ENCODE results near the gene TAF10.

TAF10 gene

DNA sequence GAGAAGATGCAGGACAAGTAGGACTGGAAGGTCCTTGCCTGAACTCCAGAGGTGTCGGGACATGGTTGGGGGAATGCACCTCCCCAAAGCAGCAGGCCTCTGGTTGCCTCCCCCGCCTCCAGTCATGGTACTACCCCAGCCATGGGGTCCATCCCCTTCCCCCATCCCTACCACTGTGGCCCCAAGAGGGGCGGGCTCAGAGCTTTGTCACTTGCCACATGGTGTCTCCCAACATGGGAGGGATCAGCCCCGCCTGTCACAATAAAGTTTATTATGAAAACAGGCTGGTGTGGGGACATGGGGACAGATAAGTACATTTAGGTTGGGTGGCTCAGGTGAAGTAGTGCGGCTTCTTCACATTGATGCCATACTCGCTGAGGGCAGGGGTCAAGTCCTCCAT, 1.4 kb downstream of the TAF10 start:
- in situ Hi-C loops (cut with MboI; ENCODE audit: low sequenced_read_pairs): loop anchor here (10.0 kb wide), 1 partner anchor 64 kb away; no protein-coding TSS in a partner anchor

DNA sequence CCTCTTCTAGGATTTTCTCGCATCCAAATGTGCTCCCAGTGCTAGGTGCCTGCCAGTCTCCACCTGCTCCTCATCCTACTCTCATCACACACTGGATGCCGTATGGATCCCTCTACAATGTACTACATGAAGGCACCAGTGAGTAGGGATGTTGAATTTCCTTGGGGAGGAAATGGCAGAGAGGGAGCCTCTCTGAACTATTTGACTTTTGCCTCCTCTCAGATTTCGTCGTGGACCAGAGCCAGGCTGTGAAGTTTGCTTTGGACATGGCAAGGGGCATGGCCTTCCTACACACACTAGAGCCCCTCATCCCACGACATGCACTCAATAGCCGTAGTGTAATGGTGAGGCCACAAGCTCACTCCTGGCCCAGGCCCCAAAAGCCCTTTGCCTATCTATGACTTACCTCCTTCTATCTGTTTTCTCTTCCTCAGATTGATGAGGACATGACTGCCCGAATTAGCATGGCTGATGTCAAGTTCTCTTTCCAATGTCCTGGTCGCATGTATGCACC, 2.5 kb downstream of the TAF10 start:
- in situ Hi-C loops (cut with MboI; ENCODE audit: low sequenced_read_pairs): loop anchor here (10.0 kb wide), 1 partner anchor 65 kb away; no protein-coding TSS in a partner anchor

DNA sequence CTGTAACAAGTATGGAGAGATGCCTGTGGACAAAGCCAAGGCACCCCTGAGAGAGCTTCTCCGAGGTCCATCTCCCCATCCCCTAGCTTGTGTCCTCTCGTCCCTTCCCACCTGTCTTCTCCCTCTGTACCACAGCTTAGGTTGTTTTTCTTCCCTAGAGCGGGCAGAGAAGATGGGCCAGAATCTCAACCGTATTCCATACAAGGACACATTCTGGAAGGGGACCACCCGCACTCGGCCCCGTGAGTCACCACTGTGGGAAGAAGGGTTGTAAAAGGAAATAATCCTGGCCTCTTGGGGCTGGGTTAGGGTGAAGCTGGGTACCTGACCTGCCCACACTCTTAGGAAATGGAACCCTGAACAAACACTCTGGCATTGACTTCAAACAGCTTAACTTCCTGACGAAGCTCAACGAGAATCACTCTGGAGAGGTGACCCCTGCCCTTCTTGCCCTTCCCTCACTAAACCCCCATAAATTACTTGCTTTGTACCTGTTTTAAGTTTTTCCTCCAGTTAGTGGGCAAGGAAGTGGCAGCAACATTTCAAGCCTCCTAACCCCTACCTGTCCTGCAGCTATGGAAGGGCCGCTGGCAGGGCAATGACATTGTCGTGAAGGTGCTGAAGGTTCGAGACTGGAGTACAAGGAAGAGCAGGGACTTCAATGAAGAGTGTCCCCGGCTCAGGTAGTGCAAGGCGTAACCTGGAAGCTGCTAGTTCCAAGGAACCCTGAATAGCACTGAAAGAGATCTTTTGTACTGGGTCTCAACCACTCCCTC, 3.1 kb downstream of the TAF10 start:
- in situ Hi-C loops (cut with MboI; ENCODE audit: low sequenced_read_pairs): no loop called here

DNA sequence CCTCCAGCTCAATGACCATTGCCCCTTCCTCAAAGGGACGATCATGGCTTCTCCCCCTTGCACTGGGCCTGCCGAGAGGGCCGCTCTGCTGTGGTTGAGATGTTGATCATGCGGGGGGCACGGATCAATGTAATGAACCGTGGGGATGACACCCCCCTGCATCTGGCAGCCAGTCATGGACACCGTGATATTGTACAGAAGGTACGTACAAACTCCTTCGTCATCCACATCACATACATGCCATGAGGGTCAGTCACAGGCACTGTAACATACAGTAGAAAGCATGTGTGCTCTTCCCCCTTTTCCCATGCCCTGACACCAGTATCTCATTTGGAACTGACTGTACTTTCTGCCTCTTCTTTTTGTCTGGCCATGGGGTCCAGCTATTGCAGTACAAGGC, 4.0 kb downstream of the TAF10 start:
- in situ Hi-C loops (cut with MboI; ENCODE audit: low sequenced_read_pairs): no loop called here

DNA sequence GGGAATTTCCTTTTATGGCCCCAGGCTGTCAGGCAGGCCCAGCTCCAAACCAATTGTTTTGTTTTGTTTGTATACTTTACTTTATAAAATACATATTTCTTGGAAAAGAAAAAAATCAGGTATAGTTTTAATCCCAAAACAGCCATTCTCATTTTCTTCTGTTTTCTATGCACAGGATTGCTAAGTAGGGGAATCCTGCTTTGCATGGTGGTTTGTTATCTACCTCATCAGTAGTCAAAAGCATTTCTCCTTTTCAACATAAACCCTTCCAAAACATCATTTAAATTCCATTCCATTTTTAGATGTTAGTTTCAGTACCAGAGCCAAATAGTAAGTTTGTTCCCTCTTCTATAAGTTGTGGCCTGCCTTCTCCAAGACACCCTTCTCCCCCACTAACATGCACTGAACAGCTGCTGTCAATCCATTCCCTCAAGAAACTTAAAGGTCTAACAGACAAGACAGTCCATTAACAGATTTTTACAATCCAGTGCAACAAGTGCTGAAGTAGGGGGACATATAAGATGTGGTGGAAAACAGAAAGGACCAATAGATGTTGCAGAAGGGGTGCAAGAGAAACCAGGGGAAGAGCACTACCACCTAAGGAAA, 4.7 kb downstream of the TAF10 start:
- in situ Hi-C loops (cut with MboI; ENCODE audit: low sequenced_read_pairs): no loop called here

DNA sequence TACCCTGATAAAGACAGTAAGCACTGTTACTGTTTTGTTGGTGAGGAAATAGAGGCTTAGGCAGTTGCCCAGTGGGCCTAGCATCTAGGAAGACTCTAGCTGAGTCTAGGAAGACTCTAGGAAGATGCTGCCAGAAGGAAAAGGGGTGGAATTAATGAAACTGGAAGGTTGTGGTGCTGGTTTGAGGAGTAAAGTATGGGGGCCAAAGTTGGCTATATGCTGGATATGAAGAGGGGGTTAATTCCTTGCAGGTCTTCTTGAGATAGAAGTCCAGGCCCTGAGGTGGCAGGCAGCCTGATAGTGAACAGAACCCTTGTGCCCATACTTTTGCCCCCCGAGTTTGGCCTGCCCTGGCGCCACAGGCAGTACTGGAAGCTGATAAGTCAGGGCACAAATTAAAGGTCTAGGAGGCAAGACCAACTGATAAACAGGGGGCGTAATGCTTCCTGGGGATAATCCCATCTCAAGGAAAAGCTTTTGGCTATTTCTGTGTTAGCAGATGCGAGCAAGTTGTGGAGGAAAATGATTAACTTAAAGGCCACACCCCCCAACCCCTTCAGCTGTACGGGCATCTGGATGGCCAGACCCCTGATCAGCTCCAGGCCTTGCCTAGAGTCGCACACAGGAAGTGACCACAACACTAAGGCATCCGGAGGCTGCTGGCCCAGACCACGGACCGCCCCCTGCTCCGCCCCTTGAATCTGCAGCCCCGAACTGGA, 5.4 kb downstream of the TAF10 start:
- in situ Hi-C loops (cut with MboI; ENCODE audit: low sequenced_read_pairs): no loop called here

DNA sequence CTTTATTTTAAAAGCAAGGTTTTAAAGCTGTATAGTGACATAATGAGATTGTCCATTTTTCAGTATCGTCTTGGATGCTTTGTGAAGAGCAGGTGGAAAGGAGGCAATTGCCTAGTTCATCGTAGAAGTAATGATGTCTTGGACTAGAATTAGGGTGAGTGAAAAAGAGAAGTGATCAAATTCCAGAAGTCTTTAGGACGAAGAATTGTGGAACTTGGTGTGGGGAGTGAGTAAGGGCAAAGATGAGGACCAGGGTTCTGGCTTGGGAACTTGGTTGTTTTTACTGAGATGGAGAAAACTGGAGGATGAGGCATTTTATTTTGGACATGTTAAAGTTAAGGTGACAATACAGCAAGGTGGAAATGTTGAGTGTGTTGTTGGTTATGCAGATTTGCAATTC, 7.2 kb downstream of the TAF10 start:
- in situ Hi-C loops (cut with MboI; ENCODE audit: low sequenced_read_pairs): no loop called here

DNA sequence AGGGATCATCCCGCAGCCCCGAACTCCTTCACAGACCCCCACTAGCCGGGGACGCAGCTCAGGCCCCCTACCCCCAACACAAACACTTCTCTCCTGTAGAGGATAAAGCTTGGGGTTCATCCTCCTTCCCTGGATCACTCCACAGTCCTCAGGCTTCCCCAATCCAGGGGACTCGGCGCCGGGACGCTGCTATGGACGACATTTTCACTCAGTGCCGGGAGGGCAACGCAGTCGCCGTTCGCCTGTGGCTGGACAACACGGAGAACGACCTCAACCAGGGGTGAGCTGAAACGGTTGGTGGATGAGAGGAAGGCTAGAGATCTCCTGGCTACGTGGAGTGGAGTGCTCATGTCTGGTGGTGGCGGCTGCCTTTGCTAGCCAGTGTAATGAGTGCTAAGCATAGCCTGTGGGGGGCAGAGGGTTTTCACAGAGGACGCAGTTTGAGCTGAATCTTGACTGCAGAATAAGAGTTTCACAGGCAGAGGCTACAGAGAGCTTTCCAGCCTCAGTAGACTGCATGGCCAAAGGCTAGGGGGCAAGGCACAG, 7.9 kb downstream of the TAF10 start:
- in situ Hi-C loops (cut with MboI; ENCODE audit: low sequenced_read_pairs): no loop called here

DNA sequence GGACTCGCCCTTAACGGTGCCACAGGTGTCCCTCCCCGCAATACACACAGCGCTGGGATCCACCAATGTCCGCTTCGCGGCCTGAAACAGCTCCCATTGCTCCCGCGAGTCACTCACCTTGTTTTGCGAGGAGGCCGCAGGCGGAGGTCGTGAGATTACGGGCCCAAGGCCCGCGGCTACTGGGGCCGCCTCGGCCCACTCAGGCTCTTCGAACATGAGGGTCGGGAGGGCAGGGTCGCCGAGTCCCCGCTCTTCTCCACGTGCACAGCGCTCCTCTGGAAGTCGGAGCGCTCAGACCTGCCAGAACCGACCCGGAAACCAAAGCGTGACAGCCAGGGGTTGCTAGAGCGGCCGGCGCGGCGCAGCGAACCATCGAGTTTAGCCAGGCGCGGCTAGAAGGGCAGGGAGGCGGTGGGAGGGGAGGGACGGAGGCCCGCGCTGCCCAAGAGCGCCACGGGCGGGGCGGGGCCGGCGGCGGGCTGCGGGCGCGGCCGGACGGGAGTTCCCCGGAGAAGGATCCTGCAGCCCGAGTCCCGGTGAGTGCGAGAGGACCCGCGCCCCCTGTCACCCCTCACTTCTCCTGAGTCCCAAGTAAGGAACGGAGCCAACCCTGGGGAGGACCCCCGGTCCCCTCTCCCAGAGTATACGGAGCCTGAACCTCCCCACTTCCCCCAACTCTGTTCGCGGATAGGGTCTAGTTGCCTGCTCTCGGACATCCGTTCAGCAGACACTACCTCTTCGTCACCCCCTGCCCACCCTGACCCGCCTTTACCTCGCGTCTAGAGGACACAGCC, 8.5 kb downstream of the TAF10 start, which contains the start of the genes ILK and RRP8:
ILK (plus strand) TSS at position 488 of the 794 bp plus-strand sequence. CDS start 498 bp downstream, outside the sequence.
RRP8 (minus strand) TSS at position 330 of the 794 bp plus-strand sequence; CDS start at position 216, 114 bp downstream.
- in situ Hi-C loops (cut with MboI; ENCODE audit: low sequenced_read_pairs): no loop called here

DNA sequence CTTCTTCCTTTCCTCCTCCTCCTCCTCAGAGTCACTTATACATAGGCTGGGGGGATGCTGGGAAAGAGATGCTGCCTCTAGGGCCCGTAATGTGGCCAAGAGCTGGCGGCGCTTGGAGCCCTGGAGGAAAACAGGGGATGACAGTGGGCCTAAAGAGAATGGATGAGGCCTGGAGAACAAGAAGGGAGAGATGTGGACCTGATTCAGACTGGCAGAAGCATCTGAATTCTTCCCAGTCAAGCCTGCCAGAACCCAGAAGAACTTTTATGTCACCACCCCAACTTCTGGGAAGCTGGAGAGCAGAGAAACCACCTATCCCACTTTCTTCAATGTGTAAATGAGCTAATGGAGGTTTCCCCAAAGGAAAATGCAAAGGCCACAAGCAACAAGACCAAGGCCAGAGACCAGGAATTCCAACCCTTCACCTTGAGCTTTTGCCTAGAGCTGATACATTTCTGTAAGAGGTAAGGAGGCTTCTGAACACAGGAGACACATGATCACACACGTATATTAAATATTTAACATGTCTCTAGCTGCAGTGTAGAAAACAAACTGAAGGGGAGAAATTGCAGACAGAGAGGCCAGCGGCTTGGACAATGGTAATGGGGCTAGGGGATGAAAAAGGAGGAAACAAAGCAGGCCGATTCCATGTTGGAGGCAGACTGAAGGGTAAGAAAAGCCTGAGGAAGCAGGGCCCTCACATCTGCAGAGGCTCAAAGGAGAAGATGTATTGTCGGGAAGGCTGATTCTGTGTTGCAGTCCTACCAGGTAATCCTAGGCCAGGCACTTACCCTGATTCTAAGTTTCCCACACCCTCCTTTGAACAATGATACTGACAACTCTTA, 9.7 kb downstream of the TAF10 start:
- in situ Hi-C loops (cut with MboI; ENCODE audit: low sequenced_read_pairs): no loop called here

DNA sequence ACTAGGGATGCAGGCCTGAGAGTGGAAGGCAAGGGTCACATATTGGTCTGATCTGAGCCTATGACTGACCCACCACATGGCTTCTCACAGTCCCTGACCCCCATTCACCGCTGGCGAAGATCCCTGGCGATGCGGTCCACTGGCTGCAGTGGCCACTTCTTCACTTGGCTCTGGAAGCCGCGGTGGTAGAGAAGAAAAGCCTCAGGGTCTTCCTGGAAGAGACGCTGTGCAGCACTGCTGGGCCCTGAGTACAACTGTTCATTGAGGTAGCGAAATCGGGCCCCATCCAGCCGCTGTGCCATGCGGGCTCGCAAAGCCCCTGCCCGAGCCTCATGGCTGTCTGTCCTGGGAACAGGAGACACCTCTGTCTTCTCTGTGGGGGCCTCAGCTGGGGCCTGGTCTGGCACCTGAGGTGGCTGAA, 11.0 kb downstream of the TAF10 start:
- in situ Hi-C loops (cut with MboI; ENCODE audit: low sequenced_read_pairs): no loop called here

DNA sequence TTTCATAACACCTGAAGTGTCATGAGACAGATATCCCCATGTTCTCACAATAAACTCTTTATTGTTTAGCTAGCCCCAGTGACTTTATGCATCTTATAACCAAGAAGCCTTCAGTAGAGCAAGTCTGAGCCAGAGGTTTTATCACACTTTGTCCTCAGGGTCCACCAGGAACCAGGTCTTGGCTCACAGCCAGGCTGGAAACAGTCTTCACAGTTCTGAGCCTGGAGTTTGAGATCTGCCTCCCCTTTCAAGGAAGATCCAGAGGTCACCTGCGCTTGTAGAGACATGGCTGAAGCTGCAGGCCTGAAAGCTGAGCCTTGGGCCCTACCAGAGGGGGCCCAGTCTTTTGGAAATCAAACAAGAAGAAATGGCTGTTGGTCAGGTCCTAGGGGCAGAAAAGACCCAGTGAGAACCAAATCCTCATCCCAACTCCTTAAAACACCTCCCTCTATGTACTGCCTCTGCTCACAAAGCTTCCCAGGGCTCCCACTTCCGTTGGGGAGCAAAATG, 12.1 kb downstream of the TAF10 start:
- in situ Hi-C loops (cut with MboI; ENCODE audit: low sequenced_read_pairs): no loop called here

DNA sequence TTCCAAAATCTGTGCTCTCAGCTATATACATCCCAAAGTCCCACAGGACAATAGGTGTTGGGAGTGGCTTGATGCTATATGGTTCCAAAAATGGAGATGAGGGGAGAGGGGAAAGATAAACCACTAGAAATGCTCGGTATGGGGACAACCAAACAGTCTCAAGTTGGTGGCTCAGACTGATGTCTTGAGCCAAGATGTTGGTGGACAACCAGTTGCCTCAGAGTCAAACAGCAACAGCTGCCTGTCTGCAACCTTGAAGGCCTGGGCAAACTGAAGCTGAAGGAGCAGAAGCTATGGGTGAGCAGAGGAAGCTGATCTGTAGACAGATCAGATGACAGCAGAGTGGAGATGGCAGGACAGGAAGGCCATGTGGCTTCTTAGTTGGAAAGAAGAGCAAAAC, 12.6 kb downstream of the TAF10 start:
- in situ Hi-C loops (cut with MboI; ENCODE audit: low sequenced_read_pairs): no loop called here

DNA sequence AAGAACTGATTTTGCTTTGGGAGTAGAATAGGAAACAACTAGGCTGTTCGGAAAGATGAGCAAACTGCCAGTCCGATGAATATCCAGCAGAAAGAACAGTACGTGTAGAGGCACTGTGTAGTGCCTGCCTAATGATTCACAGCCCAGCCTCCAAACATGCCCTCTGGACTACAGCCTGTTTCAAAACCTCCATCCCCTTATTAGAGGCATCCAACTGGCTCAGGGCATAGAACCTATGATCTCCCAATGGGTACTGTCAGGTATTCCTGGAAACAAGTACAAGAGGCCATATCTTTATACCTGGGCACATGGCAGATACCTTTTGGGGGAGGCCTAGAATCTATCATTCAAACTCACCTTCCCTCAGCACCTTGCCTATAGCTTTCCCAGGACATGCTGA, 13.5 kb downstream of the TAF10 start:
- in situ Hi-C loops (cut with MboI; ENCODE audit: low sequenced_read_pairs): no loop called here

DNA sequence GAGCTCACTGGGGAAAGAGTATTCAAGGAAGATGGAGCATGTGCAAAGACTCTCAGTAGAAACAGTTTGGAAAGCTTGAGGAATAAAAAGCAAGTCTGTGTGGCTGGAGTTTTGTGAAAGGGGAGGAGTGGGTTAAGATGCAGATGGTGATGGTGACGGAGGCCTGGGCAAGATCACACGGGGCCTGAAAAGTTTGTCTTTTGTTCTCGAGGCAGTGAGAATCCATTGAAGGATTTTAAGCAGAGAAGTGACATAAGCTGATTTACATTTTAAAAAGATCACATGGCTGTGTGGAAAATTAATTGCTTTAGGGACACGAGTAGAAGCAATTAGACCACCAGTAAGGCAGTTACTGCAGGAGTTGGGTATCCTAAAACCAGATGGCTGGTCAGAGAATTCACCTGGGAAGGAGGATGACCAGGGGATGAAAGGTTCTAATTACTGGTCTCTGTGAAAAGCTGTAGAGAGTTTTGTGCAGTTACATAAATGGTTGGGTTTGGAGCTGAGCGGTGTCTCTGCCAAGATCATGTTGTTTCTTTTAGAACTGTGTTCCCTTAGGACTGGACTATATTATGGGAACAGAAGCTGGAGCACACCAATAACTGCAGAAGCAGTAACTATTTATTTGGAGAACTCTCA, 15.7 kb downstream of the TAF10 start:
- in situ Hi-C loops (cut with MboI; ENCODE audit: low sequenced_read_pairs): no loop called here

DNA sequence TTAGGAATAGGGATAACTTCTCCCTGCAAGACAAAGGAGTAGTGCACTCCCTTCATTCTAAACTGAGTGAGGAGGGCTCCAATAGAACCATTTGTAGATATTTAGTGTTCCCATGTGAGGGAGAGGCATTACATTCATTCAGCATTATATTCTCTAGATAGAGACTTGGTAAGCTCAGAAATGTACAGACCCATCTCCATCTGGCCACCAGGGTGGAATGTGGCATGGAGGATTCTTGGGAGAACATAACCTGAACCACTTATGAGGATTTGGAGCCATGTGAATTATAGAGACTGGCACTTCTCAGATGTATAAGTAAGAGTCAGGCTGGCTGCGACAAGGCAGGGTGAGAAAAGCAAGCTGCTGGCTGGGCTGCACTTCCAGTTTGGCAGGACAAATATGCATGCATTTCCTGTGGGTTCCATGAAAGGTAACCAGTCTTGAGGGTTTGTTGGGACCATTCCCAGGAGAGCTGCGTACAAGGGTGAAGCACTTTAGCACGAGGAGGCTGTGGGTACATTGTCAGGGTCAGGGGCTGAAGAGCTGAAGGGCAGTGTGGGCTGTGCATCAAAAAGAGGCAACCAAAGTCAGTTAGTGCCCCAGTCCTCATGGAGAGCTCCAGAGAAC, 17.8 kb downstream of the TAF10 start:
- in situ Hi-C loops (cut with MboI; ENCODE audit: low sequenced_read_pairs): no loop called here

DNA sequence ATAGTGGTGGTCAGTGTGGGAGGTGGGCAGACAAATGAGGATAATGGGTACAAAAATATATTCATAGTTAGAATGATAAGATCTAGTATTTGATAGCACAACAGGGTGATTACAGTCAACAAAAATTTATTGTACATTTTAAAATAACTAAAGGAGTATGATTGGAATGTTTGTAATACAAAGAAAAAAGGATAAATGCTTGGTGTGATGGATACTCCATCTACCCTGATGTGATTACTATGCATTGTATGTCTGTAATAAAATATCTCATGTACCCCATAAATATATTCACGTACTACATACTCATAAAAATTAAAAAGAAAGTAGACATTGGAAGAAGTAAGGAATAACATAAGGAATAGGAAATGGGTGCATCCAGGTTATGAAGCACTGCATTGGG, 24.0 kb downstream of the TAF10 start:
- in situ Hi-C loops (cut with MboI; ENCODE audit: low sequenced_read_pairs): no loop called here

DNA sequence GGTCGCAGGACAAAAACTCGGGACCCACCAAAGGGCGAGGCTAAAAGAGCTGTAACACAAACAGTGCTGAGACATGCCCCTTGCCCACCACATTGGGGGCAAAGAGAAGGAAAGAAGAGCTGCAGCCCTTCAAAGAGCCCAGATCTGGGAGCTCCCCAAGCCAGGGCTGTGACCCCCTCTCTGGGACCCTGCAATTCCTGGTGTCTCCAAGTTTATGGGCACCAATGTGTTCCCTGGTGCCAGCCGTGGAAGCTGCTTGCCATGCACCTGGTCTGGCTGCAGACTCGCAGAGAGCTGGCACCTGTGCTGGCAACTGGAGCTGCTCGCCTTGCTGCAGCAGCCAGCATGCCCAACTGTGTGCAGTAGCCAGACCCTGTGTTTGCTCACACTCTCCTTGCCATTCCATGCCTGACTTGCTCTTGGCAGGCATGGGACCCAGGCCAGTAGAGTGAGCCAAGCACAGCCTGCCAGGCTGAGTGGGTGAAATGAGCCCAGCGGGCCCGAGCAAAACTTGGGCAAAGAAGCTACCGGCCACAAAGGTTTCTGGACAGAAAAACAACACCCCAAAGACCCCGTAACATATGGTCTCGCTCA, 24.6 kb downstream of the TAF10 start:
- in situ Hi-C loops (cut with MboI; ENCODE audit: low sequenced_read_pairs): no loop called here

Measured in HL-60/S4 (cell line).